ENCODE data around the gene APOBEC4. TPM values are rescaled to one million over a fixed set of nuclear protein-coding genes. Genes with fewer than 3 reads are reported as not detected.

APOBEC4 gene
- total RNA-seq, 4 donors from 2014 or later = not detected

- H3K4me1 ChIP-seq = peaks cover 0 to 12% (median 0%) of the 10 kb centered on the region in 3 donors
- no peak overlapping the region for H3K4me3 ChIP-seq
- no peak overlapping the region for H3K27ac ChIP-seq
- no peaks in the 10 kb centered on the region for H3K27me3 ChIP-seq
- no peaks in the 10 kb centered on the region for H3K9me3 ChIP-seq
- 30 to 56% methylated on average over 1 of the region's 1 CpG for WGBS, 2 donors (ENCODE audit: low coverage in 1 of 2)
- ATAC-seq = no peak
- H3K36me3 ChIP-seq = no peaks in the 10 kb centered on the region
- no peak for TF ChIP-seq EP300 (IDR thresholded peaks at IDR 0.05)
- no peak for TF ChIP-seq CTCF (IDR thresholded peaks at IDR 0.05)
- TF ChIP-seq POLR2A (IDR thresholded peaks at IDR 0.05) = no peak
- no peak for TF ChIP-seq POLR2AphosphoS5 (IDR thresholded peaks at IDR 0.05)
These were observed 12.9 kb downstream of the APOBEC4 start for GRCh38 chr1:183640193-183640592.

- Histone ChIP-seq H3K9me3 (no peaks in the 10 kb centered on the region), H3K27me3 (no peaks in the 10 kb centered on the region), H3K4me1 (peaks cover 0 to 12% (median 0%) of the 10 kb centered on the region in 3 donors), H3K27ac (no peak overlapping the region), H3K4me3 (no peak overlapping the region), H3K36me3 (no peaks in the 10 kb centered on the region)
- TF ChIP-seq CTCF (IDR thresholded peaks at IDR 0.05) (no peak), POLR2AphosphoS5 (IDR thresholded peaks at IDR 0.05) (no peak), EP300 (IDR thresholded peaks at IDR 0.05) (no peak), POLR2A (IDR thresholded peaks at IDR 0.05) (no peak)
- 85 to 90% methylated on average over 5 to 7 of the region's 7 CpGs for WGBS, 2 donors (ENCODE audit: low coverage in 1 of 2)
- no peak for ATAC-seq
These were observed 14.3 kb downstream of the APOBEC4 start for GRCh38 chr1:183638649-183639387.

- whole genome bisulfite sequencing, 2 donors (ENCODE audit: low coverage in 1 of 2) = 65% methylated on average over 2 to 5 of the region's 5 CpGs
- Histone ChIP-seq H3K4me3 (no peak overlapping the region), H3K9me3 (no peaks in the 10 kb centered on the region), H3K4me1 (peaks cover 0 to 30% (median 0%) of the 10 kb centered on the region in 3 donors), H3K27me3 (no peaks in the 10 kb centered on the region), H3K36me3 (no peaks in the 10 kb centered on the region), H3K27ac (peak overlapping the region in 1 of 4 donors; percentile 98)
- ATAC-seq = no peak
- TF ChIP-seq CTCF (IDR thresholded peaks at IDR 0.05) (no peak), POLR2A (IDR thresholded peaks at IDR 0.05) (no peak), EP300 (IDR thresholded peaks at IDR 0.05) (no peak)
These were observed 16.3 kb downstream of the APOBEC4 start for GRCh38 chr1:183636783-183637182.

DNA sequence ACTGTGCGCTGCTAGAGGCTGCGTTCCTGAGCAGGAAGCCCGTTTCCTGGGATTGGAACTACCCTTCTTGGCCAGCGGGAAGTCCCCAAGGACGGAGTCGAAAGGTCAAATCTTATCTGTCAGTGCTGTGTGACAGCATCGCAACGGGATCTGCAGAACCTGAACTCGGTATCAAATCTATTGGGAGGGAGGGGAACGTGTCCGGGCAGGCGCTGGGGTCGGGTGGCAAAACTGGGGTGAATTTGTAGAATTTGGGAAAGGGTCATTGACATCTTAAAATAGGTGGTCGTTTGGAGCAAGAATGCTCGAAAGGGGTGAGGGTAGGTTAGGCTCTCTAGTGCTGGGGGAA, 16.8 kb downstream of the APOBEC4 start:
- H3K27ac ChIP-seq = peak overlapping the region in 3 of 4 donors; percentile 95 to 98 (median 96)
- TF ChIP-seq EP300 (IDR thresholded peaks at IDR 0.05) (no peak), CTCF (IDR thresholded peaks at IDR 0.05) (no peak), POLR2AphosphoS5 (IDR thresholded peaks at IDR 0.05) (no peak)
- peak overlapping the region; percentile 76 to 81 for H3K4me3 ChIP-seq
- H3K36me3 ChIP-seq = no peaks in the 10 kb centered on the region
- ATAC-seq = no peak
- H3K4me1 ChIP-seq = peaks cover 0 to 35% (median 0%) of the 10 kb centered on the region in 3 donors
- H3K9me3 ChIP-seq = no peaks in the 10 kb centered on the region
- 7 to 11% methylated on average over 2 to 9 of the region's 15 CpGs for WGBS, 2 donors (ENCODE audit: low coverage in 1 of 2)
- H3K27me3 ChIP-seq = no peaks in the 10 kb centered on the region

Measured in gastroesophageal sphincter (tissue), 4 donors.